OCI-LY7 (cell line): ENCODE results near the gene IQCB1. TPM values are rescaled to one million over a fixed set of nuclear protein-coding genes. Genes with fewer than 3 reads are reported as not detected.
A peak's percentile ranks its signal among the peaks of the same experiment; 100 is the strongest.

Source experiments
- BruUV-seq: library from RNA; stranded (reverse); fragments of 400-500 nt; replicated peaks from 2 replicates; lab custom pipeline; 2021; lab: Mats Ljungman, UMichigan
- CTCF ChIA-PET: fragments of 300-600 bp; sonication (Branson Sonifier 250); formaldehyde crosslinking; loops from one replicate; lab custom pipeline; 2022; ENCODE audit warnings: antibody characterized with exemption; ENCODE audit not compliant: unreplicated experiment; lab: Charles Lee
- POLR2A ChIA-PET: fragments of 300-600 bp; sonication (Branson Sonifier 250); formaldehyde crosslinking; loops from one replicate; lab custom pipeline; 2022; ENCODE audit warnings: antibody characterized with exemption; lab: Charles Lee
- DNase-seq: peaks from one replicate; pipeline ENCODE4 v3.0.0-alpha.2; 2015; ENCODE audit warnings: low spot score
- H2AFZ ChIP-seq: fragments of 200-600 bp; sonication (generic), shearing (Covaris generic); 2 replicates; pipeline ENCODE4 v1.6.1; 2014; ENCODE audit warnings: mild to moderate bottlenecking, antibody characterized with exemption, low read length, moderate library complexity
- H3K27ac ChIP-seq: fragments of 200-600 bp; sonication (generic); 2 replicates; pipeline ENCODE4 v1.5.1; 2014; ENCODE audit warnings: mixed run types, low read depth, mild to moderate bottlenecking, moderate library complexity, low read length, inconsistent platforms; ENCODE audit not compliant: poor library complexity, severe bottlenecking
- H3K36me3 ChIP-seq: fragments of 200-600 bp; sonication (generic); 2 replicates; pipeline ENCODE4 v1.6.1; 2014; ENCODE audit warnings: mild to moderate bottlenecking, antibody characterized with exemption, low read length, moderate library complexity, mixed read lengths; ENCODE audit not compliant: insufficient read depth
- H3K4me1 ChIP-seq: fragments of 200-600 bp; sonication (generic); 2 replicates; pipeline ENCODE4 v1.5.1; 2014; ENCODE audit warnings: mild to moderate bottlenecking, low read length; ENCODE audit not compliant: insufficient read depth, poor library complexity, severe bottlenecking
- H3K4me2 ChIP-seq: fragments of 200-600 bp; sonication (generic); 2 replicates; pipeline ENCODE4 v1.6.1; 2014; ENCODE audit warnings: mild to moderate bottlenecking, low read length
- H3K4me3 ChIP-seq: fragments of 200-600 bp; sonication (generic); 2 replicates; pipeline ENCODE4 v1.5.1; 2014; ENCODE audit warnings: mild to moderate bottlenecking, low read depth, low read length; ENCODE audit not compliant: poor library complexity, severe bottlenecking
- H3K79me2 ChIP-seq: fragments of 200-600 bp; sonication (generic); 2 replicates; pipeline ENCODE4 v1.6.1; 2016; ENCODE audit warnings: low read depth, mild to moderate bottlenecking, low read length, moderate library complexity, mixed read lengths; ENCODE audit not compliant: insufficient read depth
- H3K9me2 ChIP-seq: fragments of 200-600 bp; sonication (generic); 2 replicates; pipeline ENCODE4 v1.6.1; 2016; ENCODE audit warnings: mild to moderate bottlenecking, low read length, mixed read lengths; ENCODE audit not compliant: insufficient read depth
- H3K9me3 ChIP-seq: fragments of 200-600 bp; sonication (generic); 2 replicates; pipeline ENCODE4 v1.6.1; 2014; ENCODE audit warnings: mild to moderate bottlenecking, mixed run types, low read length, mixed read lengths
- H4K20me1 ChIP-seq: fragments of 200-600 bp; sonication (generic); 2 replicates; pipeline ENCODE4 v1.6.1; 2014; ENCODE audit warnings: mild to moderate bottlenecking, antibody characterized with exemption, low read length, moderate library complexity, mixed read lengths; ENCODE audit not compliant: insufficient read depth
- EZH2phosphoT487 ChIP-seq: fragments of 200-600 bp; sonication (generic); IDR thresholded peaks from 2 replicates; pipeline ENCODE4 v1.6.1; 2018; ENCODE audit warnings: low read depth, borderline replicate concordance, mild to moderate bottlenecking, mixed run types, antibody characterized with exemption, low read length, moderate library complexity, mixed read lengths
- intact Hi-C: fragments of 100-400 bp; cut with micrococcal nuclease; formaldehyde crosslinking; loops from one replicate; pipeline ENCODE4 v1.10.0; 2022; ENCODE audit not compliant: unreplicated experiment
- total RNA-seq, 2 experiments: library from RNA; depleted of rRNA in 1 of 2; stranded (reverse); fragments of >200 nt in 1 of 2; shearing (Covaris generic) in 1 of 2; gene quantifications; 2 replicates each; pipeline ENCODE4 v1.2.3, GENCODE V29; 2014 to 2022
- TF ChIP-seq, protein P1 (sequence below): fragments of 200-600 bp; sonication (generic); conservative IDR thresholded peaks from 2 replicates; pipeline ENCODE4 v1.5.1; 2014; ENCODE audit warnings: mild to moderate bottlenecking, antibody characterized with exemption, low read length, moderate library complexity, mixed read lengths

The IQCB1 gene
- total RNA-seq, 2 experiments from 2014 or later: 77.5 to 100 TPM

GRCh38 chr3:121839962-121840361, 5.1 kb upstream of the IQCB1 start:
- Histone ChIP-seq H3K4me3 (no peak overlapping the region), H3K79me2 (peaks cover 81% of the 10 kb centered on the region), H3K27ac (no peak overlapping the region), H2AFZ (no peak overlapping the region), H3K9me3 (no peaks in the 10 kb centered on the region), H3K36me3 (peaks cover 67% of the 10 kb centered on the region), H3K9me2 (no peaks in the 10 kb centered on the region), H3K4me1 (peaks cover 23% of the 10 kb centered on the region), H3K4me2 (no peak overlapping the region), H4K20me1 (peaks cover 14% of the 10 kb centered on the region; the same call in 1 of the 2 replicates)
- intact Hi-C loops: loop anchor here (5.0 kb wide), 2 partner anchors 178 to 237 kb away; partner anchors contain the start of gene HCLS1
- POLR2A ChIA-PET: no interaction called here
- no peak for DNase-seq
- no TSS peak for BruUV-seq
- TF ChIP-seq, protein P1, sequence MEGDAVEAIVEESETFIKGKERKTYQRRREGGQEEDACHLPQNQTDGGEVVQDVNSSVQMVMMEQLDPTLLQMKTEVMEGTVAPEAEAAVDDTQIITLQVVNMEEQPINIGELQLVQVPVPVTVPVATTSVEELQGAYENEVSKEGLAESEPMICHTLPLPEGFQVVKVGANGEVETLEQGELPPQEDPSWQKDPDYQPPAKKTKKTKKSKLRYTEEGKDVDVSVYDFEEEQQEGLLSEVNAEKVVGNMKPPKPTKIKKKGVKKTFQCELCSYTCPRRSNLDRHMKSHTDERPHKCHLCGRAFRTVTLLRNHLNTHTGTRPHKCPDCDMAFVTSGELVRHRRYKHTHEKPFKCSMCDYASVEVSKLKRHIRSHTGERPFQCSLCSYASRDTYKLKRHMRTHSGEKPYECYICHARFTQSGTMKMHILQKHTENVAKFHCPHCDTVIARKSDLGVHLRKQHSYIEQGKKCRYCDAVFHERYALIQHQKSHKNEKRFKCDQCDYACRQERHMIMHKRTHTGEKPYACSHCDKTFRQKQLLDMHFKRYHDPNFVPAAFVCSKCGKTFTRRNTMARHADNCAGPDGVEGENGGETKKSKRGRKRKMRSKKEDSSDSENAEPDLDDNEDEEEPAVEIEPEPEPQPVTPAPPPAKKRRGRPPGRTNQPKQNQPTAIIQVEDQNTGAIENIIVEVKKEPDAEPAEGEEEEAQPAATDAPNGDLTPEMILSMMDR: no peak
- TF ChIP-seq EZH2phosphoT487: no peak
- CTCF ChIA-PET: no interaction called here

DNA sequence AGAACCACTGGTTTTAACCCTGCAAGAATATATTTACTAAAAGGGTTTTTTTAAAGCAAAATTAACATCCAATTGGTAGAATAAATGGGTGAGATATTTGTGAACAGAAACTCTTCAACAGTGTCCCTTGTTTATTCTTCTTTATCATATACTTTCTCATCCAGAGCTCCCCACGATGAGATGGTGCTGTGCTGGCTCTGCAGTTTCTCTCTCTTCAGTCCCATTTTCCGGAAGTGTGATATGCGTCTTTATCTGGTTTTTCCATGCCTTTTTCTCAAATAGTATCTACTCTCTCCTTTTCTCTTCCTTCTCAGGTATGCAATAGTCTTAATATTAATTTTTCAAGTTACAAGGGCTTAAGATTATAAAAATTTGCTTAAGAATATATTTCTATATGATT, 1.6 kb upstream of the IQCB1 start:
- CTCF ChIA-PET: no interaction called here
- peak overlapping the region; percentile 88 for H3K4me2 ChIP-seq
- POLR2A ChIA-PET: interaction anchor here (0.6 to 5.2 kb wide), 11 partner anchors 10 to 291 kb away, joined by 3 to 46 read pairs (median 4); partner anchors contain the start of gene POLQ

More for the DNA sequence above, 1.6 kb upstream of the IQCB1 start:
- H3K9me3 ChIP-seq: peaks cover 4% of the 10 kb centered on the region; the same call in 1 of the 2 replicates
- H3K79me2 ChIP-seq: peaks cover 88% of the 10 kb centered on the region
- peaks cover 47% of the 10 kb centered on the region for H3K4me1 ChIP-seq
- H3K27ac ChIP-seq: peak overlapping the region; percentile 83
- peaks cover 14% of the 10 kb centered on the region; the same call in 1 of the 2 replicates for H4K20me1 ChIP-seq
- no peaks in the 10 kb centered on the region for H3K9me2 ChIP-seq
- peak; percentile 34 for DNase-seq
- H3K4me3 ChIP-seq: peak overlapping the region; percentile 93
- intact Hi-C loops: loop anchor here (5.0 kb wide), 2 partner anchors 174 to 241 kb away; partner anchors contain the start of gene HCLS1
- peak overlapping the region; percentile 54; the same call in 1 of the 2 replicates for H2AFZ ChIP-seq
- H3K36me3 ChIP-seq: peaks cover 72% of the 10 kb centered on the region
- TF ChIP-seq EZH2phosphoT487: no peak
- TF ChIP-seq, protein P1: no peak
- no TSS peak for BruUV-seq
